Panc1 (cell line): ENCODE data around the gene LY86. TPM values are rescaled to one million over a fixed set of nuclear protein-coding genes. Genes with fewer than 3 reads are reported as not detected.

Experiments
- ATAC-seq: fragments of 200-7000 bp; cut with Tn5 transposase; 2 replicates; pipeline ENCODE4 v1.9.1; 2020; ENCODE audit warnings: mild to moderate bottlenecking, moderate library complexity
- BruUV-seq: library from RNA; stranded (reverse); fragments of 400-500 nt; replicated peaks from 2 replicates; lab custom pipeline; 2021; lab: Mats Ljungman, UMichigan
- CTCF ChIA-PET: fragments of 300-600 bp; sonication (Branson Sonifier 250); formaldehyde crosslinking; loops from one replicate; lab custom pipeline; 2022; ENCODE audit warnings: antibody characterized with exemption; lab: Charles Lee
- POLR2A ChIA-PET: fragments of 300-600 bp; sonication (Branson Sonifier 250); formaldehyde crosslinking; loops from one replicate; lab custom pipeline; 2022; ENCODE audit warnings: antibody characterized with exemption; lab: Charles Lee
- DNase-seq: peaks from one replicate; pipeline ENCODE4 v3.0.0-alpha.2; 2010; ENCODE audit warnings: low read depth, low spot score
- H3K27ac ChIP-seq: 2 replicates; pipeline ENCODE4 v1.5.1; 2011; ENCODE audit warnings: mild to moderate bottlenecking, low read length, inconsistent platforms
- H3K27me3 ChIP-seq: fragments of 200-500 bp; sonication (Bioruptor generic); 2 replicates; pipeline ENCODE4 v1.6.0; 2014; ENCODE audit warnings: low read length, inconsistent platforms; ENCODE audit not compliant: control insufficient read depth, insufficient read depth
- H3K36me3 ChIP-seq: fragments of 200-500 bp; sonication (Bioruptor generic); 2 replicates; pipeline ENCODE4 v1.5.1; 2014; ENCODE audit warnings: inconsistent platforms, mild to moderate bottlenecking, low read length, moderate library complexity; ENCODE audit not compliant: control insufficient read depth, insufficient read depth
- H3K4me1 ChIP-seq: 2 replicates; pipeline ENCODE4 v1.5.1; 2011; ENCODE audit warnings: inconsistent platforms, mild to moderate bottlenecking, low read length, moderate library complexity; ENCODE audit not compliant: control insufficient read depth, insufficient read depth
- H3K4me3 ChIP-seq, 2 experiments: 2 replicates each; pipeline ENCODE4 v1.5.1; 2011 to 2012; ENCODE audit warnings: low read depth in 2 of 2, low read length in 2 of 2, mild to moderate bottlenecking in 2 of 2, inconsistent platforms in 1 of 2, moderate library complexity in 1 of 2
- H3K9me3 ChIP-seq: fragments of 200-500 bp; sonication (Bioruptor generic); 2 replicates; pipeline ENCODE4 v1.5.1; 2014; ENCODE audit warnings: low read depth, mild to moderate bottlenecking, inconsistent platforms, low read length, moderate library complexity; ENCODE audit not compliant: control insufficient read depth, insufficient read depth
- CTCF ChIP-seq: fragments of 450-650 bp; IDR thresholded peaks from 2 replicates; pipeline ENCODE4 v1.5.1; 2017; ENCODE audit warnings: mild to moderate bottlenecking
- POLR2AphosphoS5 ChIP-seq: IDR thresholded peaks from 2 replicates; pipeline ENCODE4 v1.6.1; 2012; ENCODE audit warnings: mild to moderate bottlenecking, low read depth, low read length, moderate library complexity
- REST ChIP-seq, 2 experiments: IDR thresholded peaks; 2 replicates each; pipeline ENCODE4 v1.6.1; 2011 to 2012; ENCODE audit warnings: low read depth in 2 of 2, control low read depth in 1 of 2, low read length in 1 of 2, mild to moderate bottlenecking in 1 of 2, moderate library complexity in 1 of 2; ENCODE audit not compliant: insufficient read depth in 1 of 2
- SIN3A ChIP-seq: IDR thresholded peaks from 2 replicates; pipeline ENCODE4 v1.6.1; 2012; ENCODE audit warnings: low read depth, mild to moderate bottlenecking, low read length, moderate library complexity, borderline replicate concordance; ENCODE audit not compliant: insufficient read depth
- TCF7L2 ChIP-seq: IDR thresholded peaks from 2 replicates; pipeline ENCODE4 v1.6.1; 2011; ENCODE audit warnings: mild to moderate bottlenecking, low read depth, low read length, inconsistent platforms
- in situ Hi-C: cut with HindIII; loops from 2 replicates; pipeline ENCODE4 v1.10.0; 2016; ENCODE audit warnings: low sequenced_read_pairs, low pct_unique_long_range_greater_than_20kb
- intact Hi-C: fragments of 100-400 bp; cut with micrococcal nuclease; formaldehyde crosslinking; loops from one replicate; pipeline ENCODE4 v1.10.0; 2022; ENCODE audit not compliant: unreplicated experiment
- total RNA-seq: library from RNA; stranded (reverse); gene quantifications from one replicate; pipeline ENCODE4 v1.2.1, GENCODE V29; 2021; ENCODE audit not compliant: unreplicated experiment

The LY86 gene
- total RNA-seq, 1 experiment from 2014 or later = not detected

GRCh38 chr6:6694368-6694780 is 105.9 kb downstream of the LY86 start:
- no peaks in the 10 kb centered on the region for H3K27me3 ChIP-seq
- ChIA-PET CTCF (no interaction called here), POLR2A (no interaction called here)
- no peaks in the 10 kb centered on the region for H3K9me3 ChIP-seq
- TF ChIP-seq REST (IDR thresholded peaks at IDR 0.05; ENCODE audit: insufficient read depth in 1 of 2, low read depth in 2 of 2, low read length in 1 of 2) (no peak), CTCF (0 out of 2 replicates have a peak, but pooled peaks have one; percentile 22)
- no peak overlapping the region for H3K4me3 ChIP-seq
- 0 out of 2 replicates have a peak, but pooled peaks cover 2% of the 10 kb centered on the region for H3K4me1 ChIP-seq
- ATAC-seq = no peak
- no peaks in the 10 kb centered on the region for H3K36me3 ChIP-seq
- H3K27ac ChIP-seq = no peak overlapping the region
- in situ Hi-C loops = no loop called here
- intact Hi-C loops = no loop called here
- DNase-seq = no peak
- BruUV-seq = no TSS peak

- no peak overlapping the region for H3K27ac ChIP-seq
- intact Hi-C loops = no loop called here
- no peak for TF ChIP-seq SIN3A
- TF ChIP-seq REST (IDR thresholded peaks at IDR 0.05; ENCODE audit: insufficient read depth in 1 of 2, low read depth in 2 of 2, low read length in 1 of 2) = no peak
- TF ChIP-seq CTCF = no peak
- TF ChIP-seq POLR2AphosphoS5 = no peak
- TF ChIP-seq TCF7L2 = no peak
- no peaks in the 10 kb centered on the region for H3K36me3 ChIP-seq
- no peak for ATAC-seq
- DNase-seq = no peak
- in situ Hi-C loops = no loop called here
- POLR2A ChIA-PET = no interaction called here
- H3K27me3 ChIP-seq = no peaks in the 10 kb centered on the region
- H3K9me3 ChIP-seq = no peaks in the 10 kb centered on the region
- CTCF ChIA-PET = interaction anchor here (0.7 kb wide), 1 partner anchor 141 kb away, joined by 3 read pairs; no protein-coding TSS in a partner anchor
- no peaks in the 10 kb centered on the region for H3K4me1 ChIP-seq
- no peak overlapping the region for H3K4me3 ChIP-seq
- BruUV-seq = no TSS peak
Observed at GRCh38 chr6:6694825-6695624, 106.5 kb downstream of the LY86 start.
